Putamen (tissue), 1 donor: ENCODE measurements around the gene ANXA4.
A peak's percentile ranks its signal among the peaks of the same experiment; 100 is the strongest.
"Not testable (repeated sequence)": the region's sequence is repeated elsewhere in the genome, so short reads cannot be mapped to it uniquely, and the experiment has no call there.

ENCODE experiments used
- DNase-seq: peaks from one replicate; pipeline ENCODE4 v3.0.0-alpha.2; 2016; ENCODE audit warnings: low spot score

The ANXA4 gene

DNA sequence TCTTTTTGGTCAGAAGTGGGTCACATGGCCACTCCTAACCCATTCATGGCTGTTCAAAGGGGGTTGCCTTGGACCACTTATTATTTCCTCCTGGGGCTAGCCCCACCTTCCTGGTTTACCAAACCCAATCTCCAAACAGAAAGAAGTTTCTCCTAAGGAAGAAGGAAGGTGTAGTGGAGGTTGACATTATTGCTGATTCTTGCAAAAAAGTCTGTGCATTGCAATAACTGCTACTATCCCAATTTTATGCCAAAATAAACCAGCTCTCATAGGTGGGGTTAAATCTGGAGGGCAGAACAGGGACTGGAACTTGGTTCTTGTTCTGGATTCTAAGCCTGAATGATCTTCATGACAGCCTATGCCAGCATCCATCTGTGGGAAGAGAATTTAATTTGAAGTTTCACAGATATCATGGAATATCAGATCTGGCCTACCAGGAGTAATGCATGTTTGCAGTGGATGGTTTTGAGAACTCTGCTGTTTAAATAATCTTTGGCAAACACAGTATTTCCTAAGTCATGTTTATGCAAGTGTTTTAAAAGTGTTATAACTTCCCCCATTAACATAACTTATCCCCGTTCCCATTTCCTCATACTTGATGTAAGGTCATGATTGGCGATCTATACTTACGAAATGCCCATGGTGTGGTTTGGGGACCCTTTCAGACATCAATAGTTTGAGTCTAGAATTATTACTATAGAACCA lies 11.9 kb downstream of the ANXA4 start:
- no peak for DNase-seq

DNA sequence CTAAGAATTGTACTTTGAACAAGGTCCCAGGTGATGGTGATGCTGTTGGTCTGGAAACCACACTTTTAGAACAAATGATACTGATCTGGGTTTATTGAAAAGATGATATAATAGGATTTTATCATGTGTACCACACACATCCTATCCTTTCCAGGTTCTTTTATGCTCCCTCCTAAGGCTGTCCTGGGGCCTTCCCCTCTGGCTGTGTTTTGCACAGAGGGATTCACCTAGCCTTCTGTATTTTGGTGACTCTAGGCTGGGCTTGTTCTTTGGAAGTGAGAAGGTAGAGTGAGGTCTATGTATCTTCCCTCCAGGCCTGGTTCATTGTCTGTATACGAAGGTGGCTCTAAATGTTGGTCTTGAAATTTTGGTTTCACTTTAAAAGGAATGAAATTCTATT lies 12.7 kb downstream of the ANXA4 start:
- no peak for DNase-seq

- DNase-seq, result no peak
These were observed 14.0 kb downstream of the ANXA4 start for GRCh38 chr2:69755862-69756467.

DNA sequence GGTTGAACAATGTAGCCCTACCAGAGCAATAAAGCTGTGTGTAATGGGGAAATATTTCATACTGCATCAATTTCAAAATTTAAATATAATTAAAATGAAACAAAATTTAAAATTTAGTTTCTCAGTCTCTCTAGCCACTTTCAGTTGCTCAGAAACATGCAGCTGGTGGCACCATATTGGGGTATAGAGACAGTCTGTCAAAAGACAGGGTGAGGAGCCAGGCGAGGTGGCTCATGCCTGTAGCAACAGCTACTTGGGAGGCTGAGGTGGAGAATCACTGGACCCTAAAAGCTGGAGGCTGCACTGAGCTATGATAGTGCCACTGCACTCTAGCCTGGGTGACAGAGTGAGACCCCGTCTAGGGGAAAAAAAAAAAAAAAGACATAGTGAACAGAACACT lies 20.1 kb downstream of the ANXA4 start:
- DNase-seq, result no peak

GRCh38 chr2:69762513-69763494 lies 20.9 kb downstream of the ANXA4 start:
- peak; percentile 59 for DNase-seq

DNA sequence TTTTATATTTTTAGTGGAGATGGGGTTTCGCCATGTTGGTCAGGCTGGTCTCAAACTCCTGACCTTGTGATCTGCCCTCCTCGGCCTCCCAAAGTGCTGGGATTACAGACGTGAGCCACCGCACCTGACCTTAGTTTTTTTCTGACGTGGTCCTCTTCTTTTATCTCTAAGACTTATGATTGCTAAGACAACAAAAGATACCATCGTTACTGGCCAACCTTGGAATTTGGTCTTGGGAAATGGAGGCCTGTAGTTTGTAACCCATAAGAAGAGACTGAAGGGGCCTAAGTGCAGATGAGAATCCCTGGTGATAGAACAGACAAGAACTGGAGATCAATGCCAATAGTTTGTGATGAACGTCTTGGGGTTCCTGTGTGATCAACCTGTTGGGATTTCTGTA lies 21.9 kb downstream of the ANXA4 start:
- DNase-seq, result not testable (repeated sequence)

GRCh38 chr2:69764286-69765095 lies 22.6 kb downstream of the ANXA4 start:
- no peak for DNase-seq

DNA sequence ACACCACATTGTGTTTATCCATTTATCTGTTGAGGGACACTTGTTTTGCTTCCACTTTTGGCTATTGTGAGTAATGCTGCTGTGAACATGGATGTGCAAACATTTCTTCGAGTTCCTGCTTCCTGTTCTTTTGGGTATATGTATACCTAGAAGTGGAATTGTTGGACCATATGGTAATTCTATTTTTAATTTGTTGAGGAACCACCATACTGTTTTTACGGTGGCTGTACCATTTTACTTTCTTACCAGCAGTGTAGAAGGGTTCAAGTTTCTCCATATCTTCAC lies 23.1 kb downstream of the ANXA4 start:
- no peak for DNase-seq

DNA sequence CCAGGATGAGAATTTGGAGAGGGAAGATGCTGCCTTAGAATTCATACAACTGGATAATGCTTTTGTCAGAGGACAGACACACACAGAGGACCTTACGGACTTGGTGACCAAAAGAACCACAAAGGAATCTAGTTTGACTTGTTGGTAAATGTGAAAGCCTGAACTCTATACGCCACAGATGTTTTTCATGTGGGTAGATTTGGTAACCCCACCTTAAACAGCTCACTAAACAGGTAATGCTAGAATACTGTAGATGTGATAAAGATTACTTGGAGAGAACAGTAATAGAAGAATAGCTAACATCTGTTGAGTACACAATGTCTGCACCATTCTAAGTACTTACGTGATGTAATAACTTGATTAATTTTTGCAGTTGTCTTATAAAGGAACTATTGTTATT lies 24.1 kb downstream of the ANXA4 start:
- no peak for DNase-seq

DNA sequence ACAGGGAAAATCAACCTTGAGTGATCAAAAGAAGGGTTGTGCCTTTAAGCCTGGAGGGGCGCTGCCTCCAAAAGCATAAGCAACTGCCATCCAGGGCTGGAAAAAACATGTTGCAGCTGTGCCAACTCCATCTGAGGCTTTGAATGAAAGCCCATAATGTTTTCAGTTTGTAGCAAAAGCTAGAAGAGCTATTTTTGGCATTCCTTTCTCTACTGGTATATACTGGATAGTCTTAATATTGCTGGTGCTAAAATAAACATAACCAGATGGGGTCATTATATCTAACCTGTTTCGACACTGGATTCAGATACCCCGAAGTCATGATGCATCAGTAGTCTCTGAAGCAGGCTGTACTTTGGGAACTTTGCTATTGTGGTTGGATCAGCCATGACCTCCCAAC lies 25.1 kb downstream of the ANXA4 start:
- no peak for DNase-seq

DNA sequence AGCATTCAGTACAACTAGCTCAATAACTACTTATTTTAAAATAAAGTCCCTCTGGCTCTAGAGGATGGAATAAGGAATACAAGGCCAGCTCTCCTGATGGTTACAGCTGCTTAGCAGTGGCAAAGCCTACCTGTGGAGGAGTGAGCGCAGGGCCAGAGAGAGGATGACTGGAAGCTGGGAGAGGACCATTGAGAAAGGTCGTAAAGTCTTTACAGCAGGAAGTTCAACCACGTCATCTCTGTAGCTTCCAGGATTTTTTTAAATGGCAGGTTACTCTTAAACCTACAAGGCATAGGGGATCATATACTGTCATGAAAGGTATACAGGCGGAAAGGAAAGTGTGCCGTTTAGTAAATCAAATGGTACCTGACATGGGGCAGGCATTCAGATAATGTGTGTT lies 26.3 kb downstream of the ANXA4 start:
- DNase-seq, result no peak

- DNase-seq, result no peak
These were observed 26.9 kb downstream of the ANXA4 start for GRCh38 chr2:69768789-69769188.

DNA sequence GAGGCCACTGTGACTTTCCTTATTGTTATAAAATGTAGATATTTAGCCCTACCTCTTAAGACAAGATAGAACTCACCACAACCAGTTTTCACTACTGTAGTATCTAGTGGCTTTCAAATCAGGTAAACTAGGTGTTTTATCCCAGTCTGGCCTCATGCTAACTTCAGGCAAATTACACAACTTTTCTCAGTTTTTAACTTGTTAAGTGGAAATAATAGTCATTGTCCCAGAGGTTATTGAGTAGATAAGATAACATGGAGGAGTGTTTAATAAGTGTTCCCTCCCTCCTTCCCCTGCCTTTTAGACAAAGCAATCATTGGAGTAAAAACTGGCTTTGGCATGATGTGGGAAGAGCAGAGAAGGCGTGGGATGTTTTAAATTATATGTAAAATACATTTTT lies 27.3 kb downstream of the ANXA4 start:
- DNase-seq, result peak; percentile 37

DNA sequence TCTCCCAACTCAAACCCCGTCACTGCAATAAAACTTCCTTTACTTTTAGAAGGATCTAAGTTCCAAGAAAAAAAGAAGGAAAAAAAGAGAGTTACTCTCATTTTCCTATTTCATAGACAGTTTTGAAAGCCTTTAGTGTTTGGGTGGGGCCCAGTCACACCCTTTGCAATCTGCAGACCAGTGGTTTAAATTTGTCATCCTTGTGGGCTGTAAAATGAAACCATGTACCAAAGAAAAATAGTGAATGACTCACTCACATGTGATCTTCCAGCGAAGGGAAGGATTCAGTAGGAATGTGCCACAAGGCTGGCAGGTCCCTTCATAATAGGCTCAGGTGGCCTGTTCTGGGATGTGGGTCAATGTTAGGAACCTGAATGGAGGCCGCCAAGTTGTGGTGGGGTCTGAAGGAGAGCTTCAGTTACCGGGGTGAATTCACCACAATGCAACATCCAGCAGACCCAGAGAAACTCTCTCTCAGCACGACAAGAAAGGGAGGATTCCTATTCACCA lies 28.3 kb downstream of the ANXA4 start:
- DNase-seq, result no peak

DNA sequence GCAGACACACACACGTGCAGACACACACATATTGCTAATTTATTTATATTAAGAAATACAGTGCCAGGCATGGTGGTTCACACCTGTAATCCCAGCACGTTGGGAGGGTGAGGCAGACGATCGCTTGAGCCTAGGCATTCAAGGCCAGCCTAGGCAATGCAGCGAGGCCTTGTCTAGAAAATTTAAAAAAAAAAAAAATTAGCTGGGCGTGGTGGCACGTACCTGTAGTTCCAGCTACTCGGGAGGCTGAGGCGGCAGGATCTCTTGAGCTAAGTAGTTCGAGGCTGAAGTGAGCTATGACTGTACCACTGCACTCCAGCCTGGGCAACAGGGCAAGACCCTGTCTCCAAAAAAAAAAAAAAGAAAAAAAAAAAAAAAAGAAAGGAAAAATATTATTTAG lies 28.8 kb downstream of the ANXA4 start:
- DNase-seq, result no peak

DNA sequence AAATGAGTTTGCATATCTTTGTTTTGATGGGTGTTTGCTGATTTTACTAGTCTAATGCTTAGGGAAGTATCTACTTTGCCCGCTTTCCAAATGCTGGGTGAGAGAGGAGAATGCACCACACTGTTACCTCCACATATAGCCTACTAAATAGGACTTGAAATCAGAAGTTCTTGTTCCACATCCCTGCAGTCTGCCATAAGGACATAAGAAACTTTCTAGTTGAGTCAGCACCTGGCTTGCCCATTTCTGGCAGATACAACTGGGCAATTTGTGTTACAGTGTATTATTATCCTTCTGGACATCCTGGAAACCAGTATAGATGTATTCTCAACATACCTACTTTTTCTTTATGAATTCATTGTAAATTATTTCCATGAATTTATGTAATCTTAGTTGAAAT lies 29.5 kb downstream of the ANXA4 start:
- DNase-seq, result no peak

DNA sequence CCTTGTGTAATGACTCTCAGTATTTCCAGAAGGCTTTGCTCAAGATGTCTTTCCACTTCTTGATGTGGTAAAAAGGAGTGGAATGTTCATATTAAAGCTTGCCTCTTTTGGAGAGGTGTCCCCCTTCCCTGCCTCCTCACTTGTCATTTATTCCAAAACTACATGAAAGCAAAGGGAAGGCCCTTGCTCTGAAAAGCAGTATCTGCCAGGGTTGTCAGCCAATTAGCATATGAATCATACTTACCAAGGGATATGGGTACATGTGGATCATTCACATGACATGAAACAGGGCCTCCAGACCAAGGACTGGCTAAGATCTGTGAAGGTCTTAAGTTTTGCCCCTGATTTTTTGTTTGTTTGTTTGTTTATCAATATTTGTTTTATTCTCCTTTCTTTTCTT lies 31.3 kb downstream of the ANXA4 start:
- DNase-seq, result no peak

DNA sequence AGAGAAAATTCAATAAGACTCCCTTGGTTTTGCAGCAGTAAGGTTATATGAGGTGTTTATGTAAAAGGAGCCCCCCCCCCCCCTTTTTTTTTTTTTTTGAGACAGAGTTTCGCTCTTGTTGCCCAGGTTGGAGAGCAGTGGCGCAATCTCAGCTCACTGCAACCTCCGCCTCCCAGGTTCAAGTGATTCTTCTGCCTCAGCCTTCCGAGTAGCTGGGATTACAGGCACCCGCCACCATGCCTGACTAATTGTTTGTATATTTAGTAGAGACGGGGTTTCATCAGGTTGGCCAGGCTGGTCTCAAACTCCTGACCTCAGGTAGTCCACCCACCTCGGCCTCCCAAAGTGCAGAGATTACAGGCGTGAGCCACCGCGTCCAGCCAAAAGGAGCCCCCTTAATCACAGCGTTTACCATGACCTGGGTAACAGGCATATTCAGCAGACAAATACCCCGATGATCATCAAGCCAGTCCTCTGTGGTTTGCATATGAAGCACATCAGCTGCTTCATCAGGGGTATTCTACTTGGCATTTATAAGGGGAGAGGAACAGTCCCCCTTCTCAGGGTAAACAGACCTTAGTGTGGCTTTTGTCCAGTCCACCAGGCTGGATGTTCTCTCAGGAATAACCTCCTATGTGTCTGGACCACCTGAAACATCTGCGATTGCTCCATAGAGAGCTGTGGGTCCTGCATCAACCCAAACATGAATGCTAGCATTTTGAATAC lies 32.5 kb downstream of the ANXA4 start:
- DNase-seq, result not testable (repeated sequence)

- DNase-seq, result no peak
These were observed 33.3 kb downstream of the ANXA4 start for GRCh38 chr2:69774984-69775982.
